IMR-90 (cell line): ENCODE results near the gene MFGE8. TPM values are rescaled to one million over a fixed set of nuclear protein-coding genes. Genes with fewer than 3 reads are reported as not detected.

ENCODE experiments used
- ATAC-seq: fragments of 200-7000 bp; cut with Tn5 transposase; 2 replicates; pipeline ENCODE4 v1.9.1; 2020; ENCODE audit warnings: low read depth, mild to moderate bottlenecking, moderate library complexity
- BruUV-seq: library from RNA; stranded (reverse); fragments of 400-500 nt; replicated peaks from 2 replicates; lab custom pipeline; 2021; lab: Mats Ljungman, UMichigan
- CTCF ChIA-PET: fragments of 300-600 bp; formaldehyde crosslinking; extraction: SDS; loops from one replicate; lab custom pipeline; 2021; ENCODE audit warnings: antibody characterized with exemption; lab: Yijun Ruan, JAX
- POLR2A ChIA-PET: fragments of 300-600 bp; sonication (Branson Sonifier 250); formaldehyde crosslinking; loops from one replicate; lab custom pipeline; 2022; ENCODE audit warnings: antibody characterized with exemption; ENCODE audit not compliant: unreplicated experiment; lab: Charles Lee
- DNase-seq: peaks from one replicate; pipeline ENCODE4 v3.0.0; 2013
- H2AFZ ChIP-seq: replicated peaks from 2 replicates; pipeline ENCODE3; 2013; ENCODE audit warnings: low read length, mild to moderate bottlenecking; ENCODE audit not compliant: poor library complexity
- H2AK5ac ChIP-seq: 2 replicates; pipeline ENCODE4 v1.6.1; 2013; ENCODE audit warnings: low read depth, low read length, inconsistent platforms
- H2AK9ac ChIP-seq: replicated peaks from 2 replicates; pipeline ENCODE3; 2013; ENCODE audit warnings: mild to moderate bottlenecking, low read depth, low read length, moderate library complexity; ENCODE audit not compliant: poor library complexity
- H2BK120ac ChIP-seq: 2 replicates; pipeline ENCODE4 v1.6.1; 2013; ENCODE audit warnings: low read depth, low read length, inconsistent platforms
- H2BK15ac ChIP-seq: 3 replicates; pipeline ENCODE4 v1.6.1; 2013; ENCODE audit warnings: low read depth, low read length, inconsistent platforms
- H2BK20ac ChIP-seq: 2 replicates; pipeline ENCODE4 v1.6.1; 2013; ENCODE audit warnings: low read depth, mild to moderate bottlenecking, inconsistent platforms, low read length, moderate library complexity
- H2BK5ac ChIP-seq: 2 replicates; pipeline ENCODE4 v1.6.1; 2013; ENCODE audit warnings: mild to moderate bottlenecking, low read depth, low read length, inconsistent platforms; ENCODE audit not compliant: poor library complexity, severe bottlenecking
- H3K14ac ChIP-seq: replicated peaks from 2 replicates; pipeline ENCODE4 v1.6.1; 2013; ENCODE audit warnings: low read depth, low read length, inconsistent platforms
- H3K18ac ChIP-seq: 2 replicates; pipeline ENCODE4 v1.6.1; 2013; ENCODE audit warnings: low read depth, low read length, control low read depth
- H3K23ac ChIP-seq: 2 replicates; pipeline ENCODE4 v1.6.1; 2013; ENCODE audit warnings: low read depth, low read length, inconsistent platforms
- H3K27ac ChIP-seq: 2 replicates; pipeline ENCODE4 v1.5.1; 2013; ENCODE audit warnings: mild to moderate bottlenecking, control low read depth, low read length; ENCODE audit not compliant: insufficient read depth
- H3K27me3 ChIP-seq: 2 replicates; pipeline ENCODE4 v1.6.1; 2013; ENCODE audit warnings: low read length; ENCODE audit not compliant: control insufficient read depth, insufficient read depth
- H3K36me3 ChIP-seq: 2 replicates; pipeline ENCODE4 v1.6.1; 2013; ENCODE audit warnings: low read length, mixed read lengths; ENCODE audit not compliant: control insufficient read depth, insufficient read depth
- H3K4ac ChIP-seq: 2 replicates; pipeline ENCODE4 v1.6.1; 2013; ENCODE audit warnings: low read depth, low read length, inconsistent platforms
- H3K4me1 ChIP-seq: 2 replicates; pipeline ENCODE4 v1.6.1; 2013; ENCODE audit warnings: low read length, mixed read lengths; ENCODE audit not compliant: control insufficient read depth, insufficient read depth
- H3K4me2 ChIP-seq: 2 replicates; pipeline ENCODE4 v1.6.1; 2013; ENCODE audit warnings: low read depth, mild to moderate bottlenecking, control low read depth, low read length, moderate library complexity
- H3K4me3 ChIP-seq: 2 replicates; pipeline ENCODE4 v1.5.1; 2013; ENCODE audit warnings: low read depth, mild to moderate bottlenecking, control low read depth, low read length, moderate library complexity; ENCODE audit not compliant: insufficient read depth
- H3K56ac ChIP-seq: 2 replicates; pipeline ENCODE4 v1.6.1; 2013; ENCODE audit warnings: low read length, inconsistent platforms; ENCODE audit not compliant: insufficient read depth; ENCODE audit errors: extremely low read depth
- H3K79me1 ChIP-seq, 2 experiments: 2 replicates each; pipeline ENCODE4 v1.6.1; 2013; ENCODE audit warnings: low read length in 2 of 2, inconsistent platforms in 1 of 2, low read depth in 1 of 2
- H3K9ac ChIP-seq: 2 replicates; pipeline ENCODE4 v1.6.1; 2013; ENCODE audit warnings: low read depth, low read length, control low read depth
- H3K9me1 ChIP-seq: 2 replicates; pipeline ENCODE4 v1.6.1; 2013; ENCODE audit warnings: low read length, inconsistent platforms; ENCODE audit not compliant: insufficient read depth
- H3K9me3 ChIP-seq: 2 replicates; pipeline ENCODE4 v1.6.1; 2013; ENCODE audit warnings: low read length; ENCODE audit not compliant: control insufficient read depth, insufficient read depth
- H4K20me1 ChIP-seq: 2 replicates; pipeline ENCODE4 v1.6.1; 2013; ENCODE audit warnings: low read length, inconsistent platforms; ENCODE audit not compliant: insufficient read depth
- H4K5ac ChIP-seq: 2 replicates; pipeline ENCODE4 v1.6.1; 2013; ENCODE audit warnings: mild to moderate bottlenecking, low read depth, low read length, control low read depth
- H4K8ac ChIP-seq, 2 experiments: 2 replicates each; pipeline ENCODE4 v1.6.1; 2013; ENCODE audit warnings: low read depth in 2 of 2, low read length in 2 of 2, control low read depth in 1 of 2, inconsistent platforms in 1 of 2
- H4K91ac ChIP-seq: 2 replicates; pipeline ENCODE4 v1.6.1; 2013; ENCODE audit warnings: low read depth, low read length, inconsistent platforms; ENCODE audit not compliant: insufficient read depth
- BHLHE40 ChIP-seq: fragments of 150-350 bp; IDR thresholded peaks from 2 replicates; pipeline ENCODE4 v1.6.1; 2016; ENCODE audit warnings: mild to moderate bottlenecking, low read depth, low read length
- CEBPB ChIP-seq: IDR thresholded peaks from 2 replicates; pipeline ENCODE4 v1.6.1; 2012; ENCODE audit warnings: low read depth, low read length, improper control_type of control experiment
- CHD1 ChIP-seq: IDR thresholded peaks from 2 replicates; pipeline ENCODE4 v1.6.1; 2012; ENCODE audit warnings: low read depth, low read length, improper control_type of control experiment
- CTCF ChIP-seq: conservative IDR thresholded peaks from 2 replicates; pipeline ENCODE4 v1.5.1; 2012; ENCODE audit warnings: mild to moderate bottlenecking, low read depth, low read length, improper control_type of control experiment
- MAFK ChIP-seq: IDR thresholded peaks from 2 replicates; pipeline ENCODE4 v1.6.1; 2012; ENCODE audit warnings: low read depth, low read length, improper control_type of control experiment
- MAZ ChIP-seq: IDR thresholded peaks from 2 replicates; pipeline ENCODE4 v1.6.1; 2012; ENCODE audit warnings: low read depth, mild to moderate bottlenecking, low read length, improper control_type of control experiment, moderate library complexity, borderline replicate concordance
- MXI1 ChIP-seq: IDR thresholded peaks from 2 replicates; pipeline ENCODE4 v1.6.1; 2012; ENCODE audit warnings: low read depth, mild to moderate bottlenecking, low read length, moderate library complexity, borderline replicate concordance
- NFE2L2 ChIP-seq: fragments of 150-350 bp; IDR thresholded peaks from 2 replicates; pipeline ENCODE4 v1.6.1; 2016; ENCODE audit warnings: low read depth, mild to moderate bottlenecking, low read length
- POLR2A ChIP-seq: IDR thresholded peaks from 2 replicates; pipeline ENCODE4 v1.6.1; 2012; ENCODE audit warnings: mild to moderate bottlenecking, low read depth, low read length
- RCOR1 ChIP-seq: IDR thresholded peaks from 2 replicates; pipeline ENCODE4 v1.6.1; 2012; ENCODE audit warnings: mild to moderate bottlenecking, low read length, improper control_type of control experiment; ENCODE audit not compliant: insufficient replicate concordance
- RFX5 ChIP-seq: IDR thresholded peaks from 2 replicates; pipeline ENCODE4 v1.8.0; 2012; ENCODE audit warnings: low read depth, mild to moderate bottlenecking, low read length, moderate library complexity
- SMC3 ChIP-seq: fragments of 150-350 bp; IDR thresholded peaks from 2 replicates; pipeline ENCODE4 v1.6.1; 2016; ENCODE audit warnings: low read depth, mild to moderate bottlenecking, antibody characterized with exemption, low read length, moderate library complexity
- USF2 ChIP-seq: fragments of 150-350 bp; IDR thresholded peaks from 2 replicates; pipeline ENCODE4 v1.6.1; 2017; ENCODE audit warnings: mild to moderate bottlenecking, antibody characterized with exemption, low read length, low read depth
- WGBS, 2 experiments: methylation state at CpG; one replicate each; pipeline versions ENCODE4 v1.1.5 to v1.1.7; 2013; ENCODE audit warnings: missing lambda C conversion rate in 2 of 2; ENCODE audit not compliant: insufficient read length in 1 of 2; ENCODE audit errors: extremely low coverage in 2 of 2; 5-methylcytosine and 5-hydroxymethylcytosine counted together
- dilution Hi-C: fragments of 300-500 bp; cut with HindIII; formaldehyde crosslinking; loops from one replicate; pipeline ENCODE4 v1.14.3; 2018; ENCODE audit warnings: low sequenced_read_pairs; ENCODE audit not compliant: unreplicated experiment
- in situ Hi-C: fragments of 300-500 bp; cut with MboI; formaldehyde crosslinking; loops from 3 replicates; pipeline ENCODE4 v1.14.3; 2019; ENCODE audit warnings: low sequenced_read_pairs, inconsistent platforms, mixed read lengths
- intact Hi-C: fragments of 100-400 bp; cut with micrococcal nuclease; formaldehyde crosslinking; loops from 2 replicates; pipeline ENCODE4 v1.10.0; 2022
- polyA plus RNA-seq, 3 experiments: library from polyadenylated mRNA; depleted of rRNA; stranded (reverse); fragments of >200 nt; gene quantifications; 2 replicates each; pipeline ENCODE4 v1.2.3, GENCODE V29; 2012; ENCODE audit warnings: low replicate concordance in 1 of 3
- total RNA-seq: library from RNA; depleted of rRNA; stranded (reverse); fragments of >200 nt; gene quantifications from 2 replicates; pipeline ENCODE4 v1.2.3, GENCODE V29; 2012
- TF ChIP-seq, protein P1 (sequence below): fragments of 150-350 bp; IDR thresholded peaks from 2 replicates; pipeline ENCODE4 v1.6.1; 2016; ENCODE audit warnings: low read depth, mild to moderate bottlenecking, low read length, moderate library complexity, borderline replicate concordance

Gene MFGE8
- total and polyA plus RNA-seq, 2 of the 4 experiments (the other 2 are of a cell fraction), result 232 to 1,912 TPM

- no peaks in the 10 kb centered on the region for H3K9me3 ChIP-seq
- no peak overlapping the region for H3K27ac ChIP-seq
- H3K79me1 ChIP-seq, result no peaks in the 10 kb centered on the region
- no peaks in the 10 kb centered on the region for H3K9me1 ChIP-seq
- H3K27me3 ChIP-seq, result peaks cover 26% of the 10 kb centered on the region
- no peak overlapping the region for H3K18ac ChIP-seq
- H4K5ac ChIP-seq, result no peak overlapping the region
- ChIA-PET POLR2A (no interaction called here), CTCF (no interaction called here)
- no peaks in the 10 kb centered on the region for H4K20me1 ChIP-seq
- intact Hi-C loops, result no loop called here
- H4K8ac ChIP-seq, result no peak overlapping the region
- H2AK5ac ChIP-seq, result no peak overlapping the region
- no peak for ATAC-seq
- H3K9ac ChIP-seq, result no peak overlapping the region
- H2AFZ ChIP-seq, result no peak overlapping the region
- H3K4me3 ChIP-seq, result no peak overlapping the region
- H3K56ac ChIP-seq, result no peak overlapping the region
- no peak overlapping the region for H4K91ac ChIP-seq
- no peak overlapping the region for H3K23ac ChIP-seq
- no peak overlapping the region for H2BK5ac ChIP-seq
- H3K14ac ChIP-seq, result no peak overlapping the region
- H2AK9ac ChIP-seq, result no peak overlapping the region
- BruUV-seq, result no TSS peak
- TF ChIP-seq USF2 (no peak), MAFK (no peak), CHD1 (no peak), RFX5 (no peak), POLR2A (no peak), SMC3 (no peak), CEBPB (no peak), CTCF (no peak), NFE2L2 (no peak), MXI1 (no peak), BHLHE40 (no peak), RCOR1 (no peak), MAZ (no peak)
- TF ChIP-seq, protein P1, sequence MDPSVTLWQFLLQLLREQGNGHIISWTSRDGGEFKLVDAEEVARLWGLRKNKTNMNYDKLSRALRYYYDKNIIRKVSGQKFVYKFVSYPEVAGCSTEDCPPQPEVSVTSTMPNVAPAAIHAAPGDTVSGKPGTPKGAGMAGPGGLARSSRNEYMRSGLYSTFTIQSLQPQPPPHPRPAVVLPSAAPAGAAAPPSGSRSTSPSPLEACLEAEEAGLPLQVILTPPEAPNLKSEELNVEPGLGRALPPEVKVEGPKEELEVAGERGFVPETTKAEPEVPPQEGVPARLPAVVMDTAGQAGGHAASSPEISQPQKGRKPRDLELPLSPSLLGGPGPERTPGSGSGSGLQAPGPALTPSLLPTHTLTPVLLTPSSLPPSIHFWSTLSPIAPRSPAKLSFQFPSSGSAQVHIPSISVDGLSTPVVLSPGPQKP, result no peak
- no CpG with 5 or more reads among the region's 9 CpGs for WGBS, 2 experiments
- no peaks in the 10 kb centered on the region for H3K4me1 ChIP-seq
- no peak overlapping the region for H3K4me2 ChIP-seq
- H3K36me3 ChIP-seq, result peaks cover 8% of the 10 kb centered on the region
- in situ Hi-C loops, result no loop called here
- DNase-seq, result no peak
- no peak overlapping the region for H2BK120ac ChIP-seq
- dilution Hi-C loops, result no loop called here
- H2BK15ac ChIP-seq, result no peak overlapping the region
- no peak overlapping the region for H3K4ac ChIP-seq
- H2BK20ac ChIP-seq, result no peak overlapping the region
Observed at GRCh38 chr15:88872706-88873105, 40.5 kb downstream of the MFGE8 start.
